ENCODE data around the gene SLC23A1. TPM values are rescaled to one million over a fixed set of nuclear protein-coding genes. Genes with fewer than 3 reads are reported as not detected.
"Not testable (repeated sequence)": the region's sequence is repeated elsewhere in the genome, so short reads cannot be mapped to it uniquely, and the experiment has no call there.

Gene SLC23A1
- total and polyA plus RNA-seq, 2 donors (not counting 1 experiment from before 2014, with no cell fraction given), result 5.8 to 9.6 TPM

DNA sequence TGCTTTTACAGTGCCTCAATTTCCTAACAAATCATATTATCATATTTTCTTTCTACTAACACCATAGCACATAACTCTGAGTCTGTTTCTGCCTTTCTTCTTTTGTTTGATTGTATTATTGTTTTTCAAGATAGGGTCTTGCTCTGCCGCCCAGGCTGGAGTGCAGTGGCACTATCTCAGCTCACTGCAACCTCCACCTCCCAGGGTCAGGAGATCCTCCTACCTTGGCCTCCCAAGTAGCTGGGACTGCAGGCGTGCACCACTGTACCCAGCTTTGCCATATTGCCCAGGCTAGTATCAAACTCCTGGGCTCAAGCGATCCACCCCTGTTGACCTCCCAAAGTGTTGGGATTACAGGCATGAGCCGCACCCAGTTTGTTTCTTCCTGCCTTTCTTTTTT is 22.7 kb downstream of the SLC23A1 start:
- Histone ChIP-seq H3K79me2 (ENCODE audit: control insufficient read depth, insufficient read depth, low read length) (peaks cover 80% of the 10 kb centered on the region), H4K20me1 (ENCODE audit: control insufficient read depth, insufficient read depth, low read length, poor library complexity, severe bottlenecking) (peaks cover 84% of the 10 kb centered on the region), H3K9me3 (ENCODE audit: control extremely low read depth in 1 of 3, control insufficient read depth in 2 of 3, insufficient read depth in 1 of 3, low read length in 2 of 3) (no peaks in the 10 kb centered on the region), H2AFZ (ENCODE audit: insufficient read depth, low read depth, low read length, poor library complexity, severe bottlenecking) (no peak overlapping the region), H3K9ac (ENCODE audit: low read length) (no peak overlapping the region), H3K36me3 (replicated peaks in 1 of 2; ENCODE audit: control extremely low read depth in 1 of 2, control insufficient read depth in 1 of 2, extremely low read depth in 1 of 2, insufficient read depth in 2 of 2, low read length in 1 of 2) (peaks cover 7 to 22% of the 10 kb centered on the region in 2 experiments), H3K4me3 (ENCODE audit: control extremely low read depth in 1 of 5, extremely low read depth in 1 of 5, insufficient read depth in 1 of 5, low read depth in 2 of 5, low read length in 4 of 5) (no peak overlapping the region), H3K27me3 (replicated peaks in 1 of 4; ENCODE audit: control extremely low read depth in 1 of 4, control insufficient read depth in 3 of 4, insufficient read depth in 4 of 4, low read length in 3 of 4) (no peaks in the 10 kb centered on the region), H3K4me1 (ENCODE audit: control insufficient read depth in 2 of 2, insufficient read depth in 2 of 2, low read length in 2 of 2) (no peaks in the 10 kb centered on the region), H3K27ac (ENCODE audit: low read length in 2 of 2) (no peak overlapping the region), H3K4me2 (replicated peaks; ENCODE audit: low read depth, low read length, poor library complexity, severe bottlenecking) (no peak overlapping the region)
- WGBS (ENCODE audit: insufficient coverage), result 95% methylated on average over 2 of the region's 4 CpGs
- intact Hi-C loops (cut with micrococcal nuclease), result no loop called here
- ChIA-PET POLR2A (no interaction called here), CTCF (no interaction called here)
- Mint-ChIP-seq H3K9me3 (ENCODE audit: insufficient read depth) (no peaks in the 10 kb centered on the region), H3K4me3 (no peak overlapping the region), H3K27ac (no peak overlapping the region), H3K27me3 (no peaks in the 10 kb centered on the region), H3K4me1 (peaks cover 24% of the 10 kb centered on the region)
- DNase-seq, result no peak
- ATAC-seq (ENCODE audit: low read depth), result no peak
- TF ChIP-seq, protein P1, sequence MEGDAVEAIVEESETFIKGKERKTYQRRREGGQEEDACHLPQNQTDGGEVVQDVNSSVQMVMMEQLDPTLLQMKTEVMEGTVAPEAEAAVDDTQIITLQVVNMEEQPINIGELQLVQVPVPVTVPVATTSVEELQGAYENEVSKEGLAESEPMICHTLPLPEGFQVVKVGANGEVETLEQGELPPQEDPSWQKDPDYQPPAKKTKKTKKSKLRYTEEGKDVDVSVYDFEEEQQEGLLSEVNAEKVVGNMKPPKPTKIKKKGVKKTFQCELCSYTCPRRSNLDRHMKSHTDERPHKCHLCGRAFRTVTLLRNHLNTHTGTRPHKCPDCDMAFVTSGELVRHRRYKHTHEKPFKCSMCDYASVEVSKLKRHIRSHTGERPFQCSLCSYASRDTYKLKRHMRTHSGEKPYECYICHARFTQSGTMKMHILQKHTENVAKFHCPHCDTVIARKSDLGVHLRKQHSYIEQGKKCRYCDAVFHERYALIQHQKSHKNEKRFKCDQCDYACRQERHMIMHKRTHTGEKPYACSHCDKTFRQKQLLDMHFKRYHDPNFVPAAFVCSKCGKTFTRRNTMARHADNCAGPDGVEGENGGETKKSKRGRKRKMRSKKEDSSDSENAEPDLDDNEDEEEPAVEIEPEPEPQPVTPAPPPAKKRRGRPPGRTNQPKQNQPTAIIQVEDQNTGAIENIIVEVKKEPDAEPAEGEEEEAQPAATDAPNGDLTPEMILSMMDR (IDR thresholded peaks at IDR 0.05), result no peak
- no peak for TF ChIP-seq EZH2 (IDR thresholded peaks at IDR 0.05; ENCODE audit: borderline replicate concordance, insufficient read depth, low read depth, low read length, poor library complexity, severe bottlenecking)

GRCh38 chr5:139358064-139358463 is 25.0 kb downstream of the SLC23A1 start:
- ATAC-seq (ENCODE audit: low read depth), result no peak
- no peak overlapping the region for H3K27ac ChIP-seq (ENCODE audit: low read length in 2 of 2)
- peaks cover 98% of the 10 kb centered on the region for H4K20me1 ChIP-seq (ENCODE audit: control insufficient read depth, insufficient read depth, low read length, poor library complexity, severe bottlenecking)
- no peaks in the 10 kb centered on the region for H3K4me1 ChIP-seq (ENCODE audit: control insufficient read depth in 2 of 2, insufficient read depth in 2 of 2, low read length in 2 of 2)
- Mint-ChIP-seq H3K4me3 (no peak overlapping the region), H3K4me1 (peaks cover 30% of the 10 kb centered on the region), H3K9me3 (ENCODE audit: insufficient read depth) (no peaks in the 10 kb centered on the region), H3K27ac (no peak overlapping the region), H3K27me3 (no peaks in the 10 kb centered on the region)
- H3K4me2 ChIP-seq (replicated peaks; ENCODE audit: low read depth, low read length, poor library complexity, severe bottlenecking), result no peak overlapping the region
- H3K9me3 ChIP-seq (ENCODE audit: control extremely low read depth in 1 of 3, control insufficient read depth in 2 of 3, insufficient read depth in 1 of 3, low read length in 2 of 3), result peaks cover 0 to 4% (median 0%) of the 10 kb centered on the region in 3 donors
- no peak overlapping the region for H3K4me3 ChIP-seq (ENCODE audit: control extremely low read depth in 1 of 5, extremely low read depth in 1 of 5, insufficient read depth in 1 of 5, low read depth in 2 of 5, low read length in 4 of 5)
- DNase-seq, result no peak
- intact Hi-C loops (cut with micrococcal nuclease), result no loop called here
- POLR2A ChIA-PET, result no interaction called here
- H3K36me3 ChIP-seq (replicated peaks in 1 of 2; ENCODE audit: control extremely low read depth in 1 of 2, control insufficient read depth in 1 of 2, extremely low read depth in 1 of 2, insufficient read depth in 2 of 2, low read length in 1 of 2), result peaks cover 4 to 8% of the 10 kb centered on the region in 2 experiments
- no peak overlapping the region for H3K9ac ChIP-seq (ENCODE audit: low read length)
- TF ChIP-seq EZH2 (IDR thresholded peaks at IDR 0.05; ENCODE audit: borderline replicate concordance, insufficient read depth, low read depth, low read length, poor library complexity, severe bottlenecking), result no peak
- TF ChIP-seq, protein P1 (IDR thresholded peaks at IDR 0.05), result no peak
- no peak overlapping the region for H2AFZ ChIP-seq (ENCODE audit: insufficient read depth, low read depth, low read length, poor library complexity, severe bottlenecking)
- H3K27me3 ChIP-seq (replicated peaks in 1 of 4; ENCODE audit: control extremely low read depth in 1 of 4, control insufficient read depth in 3 of 4, insufficient read depth in 4 of 4, low read length in 3 of 4), result no peaks in the 10 kb centered on the region
- CTCF ChIA-PET, result interaction anchor here (1.9 kb wide), 1 partner anchor 17 kb away, joined by 6 read pairs; the partner anchor contains the start of gene PAIP2
- peaks cover 98% of the 10 kb centered on the region for H3K79me2 ChIP-seq (ENCODE audit: control insufficient read depth, insufficient read depth, low read length)

DNA sequence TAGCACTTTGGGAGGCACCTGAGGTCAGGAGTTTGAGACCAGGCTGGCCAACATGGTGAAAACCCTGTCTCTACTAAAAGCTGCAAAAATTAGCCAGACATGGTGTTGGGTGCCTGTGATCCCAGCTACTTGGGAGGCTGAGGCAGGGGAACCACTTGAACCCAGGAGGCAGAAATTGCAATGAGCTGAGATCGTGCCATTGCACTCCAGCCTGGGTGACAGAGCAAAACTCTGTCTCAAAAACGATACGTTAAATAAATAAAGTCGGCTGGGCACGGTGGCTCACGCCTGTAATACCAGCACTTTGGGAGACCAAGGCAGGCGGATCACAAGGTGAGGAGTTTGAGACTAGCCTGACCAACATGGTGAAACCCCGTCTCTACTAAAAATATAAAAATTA is 27.2 kb downstream of the SLC23A1 start:
- H3K9me3 Mint-ChIP-seq (ENCODE audit: insufficient read depth); H3K9ac ChIP-seq (ENCODE audit: low read length); H3K27me3 ChIP-seq (replicated peaks in 1 of 4; ENCODE audit: control extremely low read depth in 1 of 4, control insufficient read depth in 3 of 4, insufficient read depth in 4 of 4, low read length in 3 of 4); intact Hi-C loops (cut with micrococcal nuclease); H3K4me1 ChIP-seq (ENCODE audit: control insufficient read depth in 2 of 2, insufficient read depth in 2 of 2, low read length in 2 of 2); H3K4me2 ChIP-seq (replicated peaks; ENCODE audit: low read depth, low read length, poor library complexity, severe bottlenecking); H3K9me3 ChIP-seq (ENCODE audit: control extremely low read depth in 1 of 3, control insufficient read depth in 2 of 3, insufficient read depth in 1 of 3, low read length in 2 of 3); H3K27me3 Mint-ChIP-seq; ATAC-seq (ENCODE audit: low read depth); H3K4me3 Mint-ChIP-seq; H3K4me3 ChIP-seq (ENCODE audit: control extremely low read depth in 1 of 5, extremely low read depth in 1 of 5, insufficient read depth in 1 of 5, low read depth in 2 of 5, low read length in 4 of 5); POLR2A ChIA-PET; H3K27ac ChIP-seq (ENCODE audit: low read length in 2 of 2); H2AFZ ChIP-seq (ENCODE audit: insufficient read depth, low read depth, low read length, poor library complexity, severe bottlenecking); H3K27ac Mint-ChIP-seq; H3K36me3 ChIP-seq (replicated peaks in 1 of 2; ENCODE audit: control extremely low read depth in 1 of 2, control insufficient read depth in 1 of 2, extremely low read depth in 1 of 2, insufficient read depth in 2 of 2, low read length in 1 of 2); DNase-seq: not testable (repeated sequence)
- CTCF ChIA-PET, result interaction anchor here (0.7 kb wide), 1 partner anchor 506 kb away, joined by 3 read pairs; no protein-coding TSS in a partner anchor
- peaks cover 38% of the 10 kb centered on the region for H3K4me1 Mint-ChIP-seq
- WGBS (ENCODE audit: insufficient coverage), result 94% methylated on average over 6 of the region's 8 CpGs
- peaks cover 96% of the 10 kb centered on the region for H4K20me1 ChIP-seq (ENCODE audit: control insufficient read depth, insufficient read depth, low read length, poor library complexity, severe bottlenecking)
- peaks cover 100% of the 10 kb centered on the region for H3K79me2 ChIP-seq (ENCODE audit: control insufficient read depth, insufficient read depth, low read length)
